ENCODE data around the gene LRRC8C.

The LRRC8C gene

GRCh38 chr1:89598450-89599331, 34.2 kb upstream of the LRRC8C start:
- H3K27ac ChIP-seq (ENCODE audit: low read length): no peak overlapping the region
- H3K4me1 ChIP-seq (ENCODE audit: control insufficient read depth, insufficient read depth, low read length): peaks cover 5% of the 10 kb centered on the region; the same call in 1 of the 2 replicates
- no peaks in the 10 kb centered on the region; the same call in 1 of the 2 replicates for H3K27me3 ChIP-seq (ENCODE audit: control insufficient read depth, insufficient read depth, low read length)
- H3K9me3 ChIP-seq (ENCODE audit: control insufficient read depth, insufficient read depth, low read length): no peaks in the 10 kb centered on the region
- WGBS (ENCODE audit: insufficient coverage, insufficient read length): no CpG with 5 or more reads among the region's 5 CpGs
- no peaks in the 10 kb centered on the region for H3K36me3 ChIP-seq (ENCODE audit: control insufficient read depth, insufficient read depth, low read length)
- H3K4me3 ChIP-seq (ENCODE audit: low read length): no peak overlapping the region
- no peak for DNase-seq (ENCODE audit: low read depth, low spot score)

GRCh38 chr1:89599332-89599630, 33.6 kb upstream of the LRRC8C start:
- Histone ChIP-seq H3K27me3 (ENCODE audit: control insufficient read depth, insufficient read depth, low read length) (no peaks in the 10 kb centered on the region; the same call in 1 of the 2 replicates), H3K4me3 (ENCODE audit: low read length) (no peak overlapping the region), H3K27ac (ENCODE audit: low read length) (no peak overlapping the region), H3K9me3 (ENCODE audit: control insufficient read depth, insufficient read depth, low read length) (no peaks in the 10 kb centered on the region), H3K4me1 (ENCODE audit: control insufficient read depth, insufficient read depth, low read length) (peaks cover 5% of the 10 kb centered on the region; the same call in 1 of the 2 replicates), H3K36me3 (ENCODE audit: control insufficient read depth, insufficient read depth, low read length) (no peaks in the 10 kb centered on the region)
- no CpG with 5 or more reads among the region's 2 CpGs for WGBS (ENCODE audit: insufficient coverage, insufficient read length)
- no peak for DNase-seq (ENCODE audit: low read depth, low spot score)

- Histone ChIP-seq H3K4me3 (ENCODE audit: low read length) (no peak overlapping the region), H3K4me1 (ENCODE audit: control insufficient read depth, insufficient read depth, low read length) (peaks cover 5% of the 10 kb centered on the region; the same call in 1 of the 2 replicates), H3K9me3 (ENCODE audit: control insufficient read depth, insufficient read depth, low read length) (no peaks in the 10 kb centered on the region), H3K36me3 (ENCODE audit: control insufficient read depth, insufficient read depth, low read length) (no peaks in the 10 kb centered on the region), H3K27ac (ENCODE audit: low read length) (no peak overlapping the region), H3K27me3 (ENCODE audit: control insufficient read depth, insufficient read depth, low read length) (no peaks in the 10 kb centered on the region; the same call in 1 of the 2 replicates)
- no peak for DNase-seq (ENCODE audit: low read depth, low spot score)
- no CpG with 5 or more reads among the region's 3 CpGs for WGBS (ENCODE audit: insufficient coverage, insufficient read length)
Measured at GRCh38 chr1:89600451-89601224, 32.3 kb upstream of the LRRC8C start.

- DNase-seq (ENCODE audit: low read depth, low spot score): no peak
- no peak overlapping the region for H3K27ac ChIP-seq (ENCODE audit: low read length)
- WGBS (ENCODE audit: insufficient coverage, insufficient read length): no CpG with 5 or more reads among the region's 6 CpGs
- H3K4me1 ChIP-seq (ENCODE audit: control insufficient read depth, insufficient read depth, low read length): peaks cover 5% of the 10 kb centered on the region; the same call in 1 of the 2 replicates
- no peaks in the 10 kb centered on the region for H3K9me3 ChIP-seq (ENCODE audit: control insufficient read depth, insufficient read depth, low read length)
- H3K4me3 ChIP-seq (ENCODE audit: low read length): no peak overlapping the region
- H3K27me3 ChIP-seq (ENCODE audit: control insufficient read depth, insufficient read depth, low read length): no peaks in the 10 kb centered on the region; the same call in 1 of the 2 replicates
- H3K36me3 ChIP-seq (ENCODE audit: control insufficient read depth, insufficient read depth, low read length): no peaks in the 10 kb centered on the region
Measured at GRCh38 chr1:89602871-89603404, 30.0 kb upstream of the LRRC8C start.

- no peak for DNase-seq (ENCODE audit: low read depth, low spot score)
- H3K9me3 ChIP-seq (ENCODE audit: control insufficient read depth, insufficient read depth, low read length): no peaks in the 10 kb centered on the region
- H3K36me3 ChIP-seq (ENCODE audit: control insufficient read depth, insufficient read depth, low read length): no peaks in the 10 kb centered on the region
Measured at GRCh38 chr1:89603651-89604413, 29.1 kb upstream of the LRRC8C start.

GRCh38 chr1:89604414-89604735, 28.5 kb upstream of the LRRC8C start:
- no peaks in the 10 kb centered on the region for H3K36me3 ChIP-seq (ENCODE audit: control insufficient read depth, insufficient read depth, low read length)
- H3K27me3 ChIP-seq (ENCODE audit: control insufficient read depth, insufficient read depth, low read length): no peaks in the 10 kb centered on the region
- H3K27ac ChIP-seq (ENCODE audit: low read length): no peak overlapping the region
- WGBS (ENCODE audit: insufficient coverage, insufficient read length): no CpG with 5 or more reads among the region's 3 CpGs
- 0 out of 2 replicates have a peak, but pooled peaks cover 3% of the 10 kb centered on the region for H3K4me1 ChIP-seq (ENCODE audit: control insufficient read depth, insufficient read depth, low read length)
- no peak for DNase-seq (ENCODE audit: low read depth, low spot score)
- H3K4me3 ChIP-seq (ENCODE audit: low read length): no peak overlapping the region
- no peaks in the 10 kb centered on the region for H3K9me3 ChIP-seq (ENCODE audit: control insufficient read depth, insufficient read depth, low read length)

More at GRCh38 chr1:89603651-89604413, 29.1 kb upstream of the LRRC8C start:
- Histone ChIP-seq H3K27ac (ENCODE audit: low read length) (no peak overlapping the region), H3K27me3 (ENCODE audit: control insufficient read depth, insufficient read depth, low read length) (no peaks in the 10 kb centered on the region), H3K4me1 (ENCODE audit: control insufficient read depth, insufficient read depth, low read length) (peaks cover 3% of the 10 kb centered on the region; the same call in 1 of the 2 replicates), H3K4me3 (ENCODE audit: low read length) (no peak overlapping the region)
- WGBS (ENCODE audit: insufficient coverage, insufficient read length): no CpG with 5 or more reads among the region's 4 CpGs

- no peak for DNase-seq (ENCODE audit: low read depth, low spot score)
Measured at GRCh38 chr1:89605692-89606091, 27.2 kb upstream of the LRRC8C start.

GRCh38 chr1:89606227-89606980, 26.5 kb upstream of the LRRC8C start:
- H3K4me1 ChIP-seq (ENCODE audit: control insufficient read depth, insufficient read depth, low read length): no peaks in the 10 kb centered on the region

More at GRCh38 chr1:89605692-89606091, 27.2 kb upstream of the LRRC8C start:
- Histone ChIP-seq H3K4me1 (ENCODE audit: control insufficient read depth, insufficient read depth, low read length) (no peaks in the 10 kb centered on the region), H3K27me3 (ENCODE audit: control insufficient read depth, insufficient read depth, low read length) (no peaks in the 10 kb centered on the region), H3K4me3 (ENCODE audit: low read length) (no peak overlapping the region), H3K36me3 (ENCODE audit: control insufficient read depth, insufficient read depth, low read length) (no peaks in the 10 kb centered on the region), H3K9me3 (ENCODE audit: control insufficient read depth, insufficient read depth, low read length) (no peaks in the 10 kb centered on the region), H3K27ac (ENCODE audit: low read length) (no peak overlapping the region)
- no CpG with 5 or more reads among the region's 2 CpGs for WGBS (ENCODE audit: insufficient coverage, insufficient read length)

GRCh38 chr1:89607156-89607555, 25.8 kb upstream of the LRRC8C start:
- Histone ChIP-seq H3K4me1 (ENCODE audit: control insufficient read depth, insufficient read depth, low read length) (no peaks in the 10 kb centered on the region), H3K27ac (ENCODE audit: low read length) (no peak overlapping the region)
- no CpG with 5 or more reads among the region's 2 CpGs for WGBS (ENCODE audit: insufficient coverage, insufficient read length)

More at GRCh38 chr1:89606227-89606980, 26.5 kb upstream of the LRRC8C start:
- H3K9me3 ChIP-seq (ENCODE audit: control insufficient read depth, insufficient read depth, low read length): no peaks in the 10 kb centered on the region
- no peaks in the 10 kb centered on the region for H3K36me3 ChIP-seq (ENCODE audit: control insufficient read depth, insufficient read depth, low read length)
- no peak for DNase-seq (ENCODE audit: low read depth, low spot score)
- H3K4me3 ChIP-seq (ENCODE audit: low read length): no peak overlapping the region
- H3K27ac ChIP-seq (ENCODE audit: low read length): no peak overlapping the region
- no CpG with 5 or more reads among the region's 3 CpGs for WGBS (ENCODE audit: insufficient coverage, insufficient read length)
- no peaks in the 10 kb centered on the region for H3K27me3 ChIP-seq (ENCODE audit: control insufficient read depth, insufficient read depth, low read length)

More at GRCh38 chr1:89607156-89607555, 25.8 kb upstream of the LRRC8C start:
- Histone ChIP-seq H3K27me3 (ENCODE audit: control insufficient read depth, insufficient read depth, low read length) (no peaks in the 10 kb centered on the region), H3K4me3 (ENCODE audit: low read length) (no peak overlapping the region), H3K9me3 (ENCODE audit: control insufficient read depth, insufficient read depth, low read length) (no peaks in the 10 kb centered on the region), H3K36me3 (ENCODE audit: control insufficient read depth, insufficient read depth, low read length) (no peaks in the 10 kb centered on the region)
- DNase-seq (ENCODE audit: low read depth, low spot score): no peak
